ENCODE data around the gene RSBN1L. TPM values are rescaled to one million over a fixed set of nuclear protein-coding genes. Genes with fewer than 3 reads are reported as not detected.

The RSBN1L gene
- total RNA-seq, 1 experiment from 2014 or later: 15.5 TPM

- H3K27me3 ChIP-seq (ENCODE audit: insufficient read depth, low read length): no peaks in the 10 kb centered on the region
- no peaks in the 10 kb centered on the region for H3K9me3 ChIP-seq (ENCODE audit: control insufficient read depth in 1 of 2, insufficient read depth in 1 of 2, low read depth in 1 of 2, low read length in 2 of 2)
- no peak overlapping the region for H2AFZ ChIP-seq (ENCODE audit: low read depth, low read length, poor library complexity, severe bottlenecking)
- BruUV-seq (replicated peaks): no TSS peak
- ATAC-seq (no peak), DNase-seq (ENCODE audit: low read depth, low spot score) (no peak)
- intact Hi-C loops (cut with micrococcal nuclease): no loop called here
- peaks cover 2 to 4% of the 10 kb centered on the region in 2 experiments; a peak in 2 of 4 replicates for H3K36me3 ChIP-seq (ENCODE audit: control insufficient read depth in 1 of 2, insufficient read depth in 2 of 2, low read length in 2 of 2)
- ChIA-PET CTCF (no interaction called here), POLR2A (no interaction called here), RAD21 (ENCODE audit: low non-redundant PET in 1 of 2, low total read pairs in 2 of 2, uncharacterized antibody in 2 of 2, unreplicated experiment in 2 of 2) (no interaction called here)
- H3K4me3 ChIP-seq (replicated peaks in 1 of 2; ENCODE audit: low read depth in 1 of 2, low read length in 2 of 2): no peak overlapping the region
- no peaks in the 10 kb centered on the region for H4K20me1 ChIP-seq (ENCODE audit: insufficient read depth)
- H3K79me2 ChIP-seq (ENCODE audit: insufficient read depth, low read length): 0 out of 2 replicates have a peak, but pooled peaks cover 8% of the 10 kb centered on the region
- H3K9me2 ChIP-seq (ENCODE audit: insufficient read depth): no peaks in the 10 kb centered on the region
- H3K4me2 ChIP-seq (ENCODE audit: low read length): no peak overlapping the region
- H3K9ac ChIP-seq (ENCODE audit: low read length): no peak overlapping the region
- no peaks in the 10 kb centered on the region for H3K4me1 ChIP-seq (ENCODE audit: control insufficient read depth in 1 of 2, insufficient read depth in 2 of 2, low read length in 2 of 2)
- no peak overlapping the region for H3K27ac ChIP-seq (ENCODE audit: low read depth, low read length)
- TF ChIP-seq POLR2AphosphoS5 (IDR thresholded peaks at IDR 0.05; ENCODE audit: low read depth, low read length) (no peak), ZNF274 (IDR thresholded peaks at IDR 0.05; ENCODE audit: low read depth, low read length) (no peak), EZH2phosphoT487 (IDR thresholded peaks at IDR 0.05; ENCODE audit: borderline replicate concordance) (no peak), MAX (IDR thresholded peaks at IDR 0.05) (no peak), CTCF (IDR thresholded peaks at IDR 0.05 in 2 of 3, conservative IDR thresholded peaks at IDR 0.05 in 1 of 3; ENCODE audit: borderline replicate concordance in 1 of 3, insufficient read depth in 1 of 3, low read depth in 2 of 3, low read length in 2 of 3) (no peak), ATF3 (IDR thresholded peaks at IDR 0.05) (no peak), CBX3 (IDR thresholded peaks at IDR 0.05; ENCODE audit: low read depth) (no peak), ZBTB33 (IDR thresholded peaks at IDR 0.05; ENCODE audit: extremely low read depth, insufficient replicate concordance, low read length) (no peak), ZFX (IDR thresholded peaks at IDR 0.05) (no peak)
Observed at GRCh38 chr7:77770316-77770715, 74.1 kb downstream of the RSBN1L start.

Measured in HCT116 (cell line).